Transverse colon (tissue), 4 donors: Measurements from ENCODE around the gene DMC1. TPM values are rescaled to one million over a fixed set of nuclear protein-coding genes. Genes with fewer than 3 reads are reported as not detected.

Source experiments
- DNase-seq: peaks from one replicate; pipeline ENCODE4 v3.0.0-alpha.2; 2019
- H3K27ac ChIP-seq, 4 donors: fragments of 200-600 bp; sonication (generic); 2 replicates each; pipeline ENCODE4 v1.5.1; 2016 to 2018; ENCODE audit warnings: inconsistent platforms in 4 of 4
- H3K27me3 ChIP-seq: fragments of 200-600 bp; sonication (generic); 2 replicates; pipeline ENCODE4 v1.5.1; 2017; ENCODE audit warnings: inconsistent platforms
- H3K36me3 ChIP-seq, 4 donors: fragments of 200-600 bp; sonication (generic); 2 replicates each; pipeline ENCODE4 v1.5.1; 2017 to 2019; ENCODE audit warnings: inconsistent platforms in 4 of 4
- H3K4me1 ChIP-seq, 4 donors: fragments of 200-600 bp; sonication (generic); 2 replicates each; pipeline ENCODE4 v1.5.1; 2017 to 2020; ENCODE audit warnings: inconsistent platforms in 4 of 4
- H3K4me3 ChIP-seq, 4 donors: fragments of 200-600 bp; sonication (generic); 1 replicate in 1 of 4; 2 replicates in 3 of 4; pipeline versions ENCODE4 v1.5.1 to v1.6.1; 2017 to 2019; ENCODE audit warnings: inconsistent platforms in 4 of 4
- H3K9me3 ChIP-seq, 2 donors: fragments of 200-600 bp; sonication (generic); 2 replicates each; pipeline ENCODE4 v1.5.1; 2017 to 2019; ENCODE audit warnings: inconsistent platforms in 2 of 2
- EP300 ChIP-seq: sonication (generic); formaldehyde crosslinking; IDR thresholded peaks from one replicate; pipeline ENCODE4 v1.6.1; 2017; ENCODE audit warnings: antibody characterized with exemption, low read depth
- POLR2A ChIP-seq: fragments of 450-650 bp; IDR thresholded peaks from one replicate; pipeline ENCODE4 v1.6.1; 2016; ENCODE audit warnings: antibody characterized with exemption, mild to moderate bottlenecking, moderate library complexity
- POLR2AphosphoS5 ChIP-seq, 3 donors: sonication (generic); formaldehyde crosslinking; IDR thresholded peaks; one replicate each; pipeline ENCODE4 v1.6.1; 2016; ENCODE audit warnings: antibody characterized with exemption in 3 of 3
- WGBS, 2 donors: methylation state at CpG; one replicate each; pipeline ENCODE4 v1.1.5; 2018; ENCODE audit warnings: low coverage in 1 of 2; 5-methylcytosine and 5-hydroxymethylcytosine counted together
- in situ Hi-C, 4 donors: fragments of 200-750 bp; cut with MboI; loops; one replicate each; pipeline versions ENCODE4 v1.15.0 to v1.15.1; 2017; ENCODE audit warnings: low sequenced_read_pairs in 3 of 4, low pct_ligation_motif_present in 1 of 4, low pct_unique_long_range_greater_than_20kb in 1 of 4
- intact Hi-C: fragments of 100-400 bp; cut with DNase I; formaldehyde crosslinking; loops from one replicate; pipeline ENCODE4 v1.15.1; 2023; ENCODE audit warnings: low total_unique reads
- total RNA-seq, 4 donors: library from RNA; depleted of rRNA; stranded (reverse); fragments of >200 nt; gene quantifications; one replicate each; pipeline ENCODE4 v1.1.0, GENCODE V29; 2016
- TF ChIP-seq, protein P1 (sequence below), 5 experiments: fragments of 200-600 bp in 3 of 5; fragments of 450-650 bp in 2 of 5; sonication (generic) in 3 of 5; IDR thresholded peaks; 1 replicate in 2 of 5; 2 replicates in 3 of 5; pipeline ENCODE4 v1.5.1; 2016 to 2017; ENCODE audit warnings: antibody characterized with exemption in 5 of 5, inconsistent platforms in 3 of 5, mild to moderate bottlenecking in 2 of 5, moderate library complexity in 1 of 5

DMC1 gene
- total RNA-seq, 4 donors from 2014 or later, result 0.32 to 86.2 (median 0.68) TPM; not detected in 1

DNA sequence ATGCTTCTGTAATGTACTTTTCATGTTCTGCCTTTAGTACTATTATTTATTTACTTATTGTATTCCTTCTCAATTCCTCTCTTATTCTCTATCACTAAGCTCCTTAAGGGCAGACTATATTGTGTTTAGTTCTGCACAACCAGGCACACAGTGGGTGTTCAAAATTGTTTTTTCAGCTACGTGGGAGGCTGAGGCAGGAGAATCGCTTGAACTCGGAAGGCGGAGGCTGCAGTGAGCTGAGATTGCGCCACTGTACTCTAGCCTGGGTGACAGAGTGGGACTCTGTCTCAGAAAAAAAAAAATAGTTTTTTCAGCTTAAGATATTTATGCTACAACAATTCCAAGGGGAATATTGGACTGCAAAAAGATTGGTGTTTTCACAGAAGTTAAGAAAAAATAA is 46.5 kb downstream of the DMC1 start:
- in situ Hi-C loops, result no loop called here
- intact Hi-C loops, result no loop called here
- Histone ChIP-seq H3K9me3 (no peaks in the 10 kb centered on the region), H3K4me3 (no peak overlapping the region), H3K27ac (no peak overlapping the region), H3K27me3 (no peaks in the 10 kb centered on the region), H3K36me3 (no peaks in the 10 kb centered on the region), H3K4me1 (peaks cover 0 to 3% (median 0%) of the 10 kb centered on the region in 4 donors)
- no peak for TF ChIP-seq POLR2A
- TF ChIP-seq EP300, result no peak
- TF ChIP-seq, protein P1, sequence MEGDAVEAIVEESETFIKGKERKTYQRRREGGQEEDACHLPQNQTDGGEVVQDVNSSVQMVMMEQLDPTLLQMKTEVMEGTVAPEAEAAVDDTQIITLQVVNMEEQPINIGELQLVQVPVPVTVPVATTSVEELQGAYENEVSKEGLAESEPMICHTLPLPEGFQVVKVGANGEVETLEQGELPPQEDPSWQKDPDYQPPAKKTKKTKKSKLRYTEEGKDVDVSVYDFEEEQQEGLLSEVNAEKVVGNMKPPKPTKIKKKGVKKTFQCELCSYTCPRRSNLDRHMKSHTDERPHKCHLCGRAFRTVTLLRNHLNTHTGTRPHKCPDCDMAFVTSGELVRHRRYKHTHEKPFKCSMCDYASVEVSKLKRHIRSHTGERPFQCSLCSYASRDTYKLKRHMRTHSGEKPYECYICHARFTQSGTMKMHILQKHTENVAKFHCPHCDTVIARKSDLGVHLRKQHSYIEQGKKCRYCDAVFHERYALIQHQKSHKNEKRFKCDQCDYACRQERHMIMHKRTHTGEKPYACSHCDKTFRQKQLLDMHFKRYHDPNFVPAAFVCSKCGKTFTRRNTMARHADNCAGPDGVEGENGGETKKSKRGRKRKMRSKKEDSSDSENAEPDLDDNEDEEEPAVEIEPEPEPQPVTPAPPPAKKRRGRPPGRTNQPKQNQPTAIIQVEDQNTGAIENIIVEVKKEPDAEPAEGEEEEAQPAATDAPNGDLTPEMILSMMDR (IDR thresholded peaks at IDR 0.05), result no peak
- TF ChIP-seq POLR2AphosphoS5 (IDR thresholded peaks at IDR 0.05), result no peak
- WGBS, 2 donors, result 92 to 100% methylated on average over 5 of the region's 5 CpGs
- no peak for DNase-seq

DNA sequence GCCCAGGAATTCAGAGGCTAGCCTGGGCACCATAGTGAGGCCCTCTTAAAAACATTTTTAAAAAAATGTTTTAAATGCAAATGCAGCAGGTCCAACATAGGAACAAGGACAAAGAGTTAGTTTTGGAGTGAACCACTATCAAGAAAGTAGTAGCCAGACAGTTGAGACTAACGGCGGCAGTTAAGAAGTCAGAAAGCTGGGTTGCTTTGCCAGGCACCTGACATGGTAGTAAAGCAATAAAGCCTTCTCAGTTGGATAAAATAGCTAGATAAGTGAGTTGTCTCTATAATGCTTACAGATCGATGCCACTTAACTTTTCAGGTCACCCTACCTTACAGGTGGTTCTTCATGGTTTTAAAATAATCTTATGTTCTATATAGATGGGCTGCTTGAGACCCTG is 47.0 kb downstream of the DMC1 start:
- Histone ChIP-seq H3K36me3 (no peaks in the 10 kb centered on the region), H3K27me3 (no peaks in the 10 kb centered on the region), H3K27ac (no peak overlapping the region), H3K4me1 (peaks cover 0 to 3% (median 0%) of the 10 kb centered on the region in 4 donors), H3K4me3 (no peak overlapping the region), H3K9me3 (no peaks in the 10 kb centered on the region)
- TF ChIP-seq POLR2AphosphoS5 (IDR thresholded peaks at IDR 0.05) (no peak), EP300 (no peak), POLR2A (no peak)
- TF ChIP-seq, protein P1 (IDR thresholded peaks at IDR 0.05), result no peak
- in situ Hi-C loops (no loop called here), intact Hi-C loops (no loop called here)
- DNase-seq, result no peak
- WGBS, 2 donors, result 46 to 58% methylated on average over 2 to 3 of the region's 3 CpGs

DNA sequence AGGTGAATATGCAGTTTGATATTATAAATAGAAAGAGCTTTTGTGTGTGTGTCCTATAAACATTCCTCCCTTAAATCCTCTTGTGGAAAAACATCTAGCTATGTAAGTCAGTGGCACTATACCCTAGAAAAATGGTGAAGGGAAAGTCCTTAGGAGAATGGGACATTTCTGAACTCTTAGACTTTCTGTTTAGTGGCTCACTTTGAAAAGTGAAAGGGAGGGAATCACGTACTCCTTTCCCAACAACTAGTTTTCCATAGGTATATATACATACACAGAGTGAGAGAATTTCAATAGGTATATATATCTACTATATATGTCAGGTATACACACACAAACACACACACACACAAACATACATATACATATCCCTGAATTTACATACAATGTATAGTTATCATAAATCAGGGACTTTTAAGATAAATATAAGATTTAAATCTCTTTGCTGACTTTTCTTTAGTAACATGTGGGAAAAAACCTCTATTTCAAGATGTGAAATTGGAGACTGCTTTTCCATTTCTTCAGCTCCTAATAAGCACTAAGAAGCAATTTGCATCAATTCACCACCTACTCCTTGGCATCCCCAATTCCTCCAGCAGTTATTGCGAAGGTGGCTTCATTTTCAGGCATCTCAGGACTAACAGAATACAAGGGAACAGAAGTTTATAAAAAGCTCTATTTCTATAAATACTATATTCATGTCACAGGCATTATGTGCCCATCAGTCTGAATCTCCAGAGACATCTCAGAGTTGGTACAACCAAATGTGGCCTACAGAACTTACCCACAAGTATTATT is 50.3 kb downstream of the DMC1 start:
- WGBS, 2 donors, result 96 to 100% methylated on average over 1 to 2 of the region's 2 CpGs
- intact Hi-C loops (no loop called here), in situ Hi-C loops (no loop called here)
- TF ChIP-seq, protein P1 (IDR thresholded peaks at IDR 0.05), result no peak
- no peak for TF ChIP-seq POLR2A
- TF ChIP-seq POLR2AphosphoS5 (IDR thresholded peaks at IDR 0.05), result no peak
- no peak for TF ChIP-seq EP300
- DNase-seq, result no peak
- H3K27ac ChIP-seq, result no peak overlapping the region
- H3K4me1 ChIP-seq, result peaks cover 0 to 3% (median 0%) of the 10 kb centered on the region in 4 donors
- no peaks in the 10 kb centered on the region for H3K36me3 ChIP-seq
- H3K4me3 ChIP-seq, result no peak overlapping the region
- no peaks in the 10 kb centered on the region for H3K9me3 ChIP-seq
- no peaks in the 10 kb centered on the region for H3K27me3 ChIP-seq

DNA sequence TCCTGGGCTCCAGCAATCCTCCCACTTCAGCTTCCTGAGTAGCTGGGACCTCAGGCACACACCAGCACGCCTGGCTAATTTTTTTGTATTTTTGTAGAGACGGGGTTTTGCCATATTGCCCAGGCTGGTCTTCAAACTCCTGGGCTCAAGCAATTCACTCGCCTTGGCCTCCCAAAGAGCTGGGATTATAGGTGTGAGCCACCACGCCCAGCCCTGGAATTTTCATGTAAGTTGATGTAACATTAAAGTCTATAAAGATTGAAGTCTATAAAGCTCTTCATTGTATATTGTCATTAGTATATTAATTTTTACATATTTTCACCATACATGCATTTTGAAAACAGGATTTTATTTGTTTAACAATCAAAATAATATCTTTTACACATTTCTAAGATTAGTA is 51.4 kb downstream of the DMC1 start:
- intact Hi-C loops, result no loop called here
- Histone ChIP-seq H3K9me3 (no peaks in the 10 kb centered on the region), H3K27me3 (no peaks in the 10 kb centered on the region), H3K36me3 (no peaks in the 10 kb centered on the region), H3K4me1 (peaks cover 0 to 3% (median 0%) of the 10 kb centered on the region in 4 donors), H3K27ac (no peak overlapping the region), H3K4me3 (no peak overlapping the region)
- WGBS, 2 donors, result 75 to 82% methylated on average over 1 to 4 of the region's 4 CpGs
- in situ Hi-C loops, result no loop called here
- TF ChIP-seq, protein P1 (IDR thresholded peaks at IDR 0.05), result no peak
- TF ChIP-seq POLR2A, result no peak
- TF ChIP-seq EP300, result no peak
- TF ChIP-seq POLR2AphosphoS5 (IDR thresholded peaks at IDR 0.05), result no peak
- DNase-seq, result peak; percentile 64
